Fibroblast of skin of left biceps (primary cell): Measurements from ENCODE around the gene SLC26A8.

Experiments used
- DNase-seq, 2 experiments: peaks; one replicate each; pipeline ENCODE4 v3.0.0-alpha.2; 2013; ENCODE audit warnings: low read depth in 2 of 2

Gene SLC26A8, protein sequence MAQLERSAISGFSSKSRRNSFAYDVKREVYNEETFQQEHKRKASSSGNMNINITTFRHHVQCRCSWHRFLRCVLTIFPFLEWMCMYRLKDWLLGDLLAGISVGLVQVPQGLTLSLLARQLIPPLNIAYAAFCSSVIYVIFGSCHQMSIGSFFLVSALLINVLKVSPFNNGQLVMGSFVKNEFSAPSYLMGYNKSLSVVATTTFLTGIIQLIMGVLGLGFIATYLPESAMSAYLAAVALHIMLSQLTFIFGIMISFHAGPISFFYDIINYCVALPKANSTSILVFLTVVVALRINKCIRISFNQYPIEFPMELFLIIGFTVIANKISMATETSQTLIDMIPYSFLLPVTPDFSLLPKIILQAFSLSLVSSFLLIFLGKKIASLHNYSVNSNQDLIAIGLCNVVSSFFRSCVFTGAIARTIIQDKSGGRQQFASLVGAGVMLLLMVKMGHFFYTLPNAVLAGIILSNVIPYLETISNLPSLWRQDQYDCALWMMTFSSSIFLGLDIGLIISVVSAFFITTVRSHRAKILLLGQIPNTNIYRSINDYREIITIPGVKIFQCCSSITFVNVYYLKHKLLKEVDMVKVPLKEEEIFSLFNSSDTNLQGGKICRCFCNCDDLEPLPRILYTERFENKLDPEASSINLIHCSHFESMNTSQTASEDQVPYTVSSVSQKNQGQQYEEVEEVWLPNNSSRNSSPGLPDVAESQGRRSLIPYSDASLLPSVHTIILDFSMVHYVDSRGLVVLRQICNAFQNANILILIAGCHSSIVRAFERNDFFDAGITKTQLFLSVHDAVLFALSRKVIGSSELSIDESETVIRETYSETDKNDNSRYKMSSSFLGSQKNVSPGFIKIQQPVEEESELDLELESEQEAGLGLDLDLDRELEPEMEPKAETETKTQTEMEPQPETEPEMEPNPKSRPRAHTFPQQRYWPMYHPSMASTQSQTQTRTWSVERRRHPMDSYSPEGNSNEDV

DNA sequence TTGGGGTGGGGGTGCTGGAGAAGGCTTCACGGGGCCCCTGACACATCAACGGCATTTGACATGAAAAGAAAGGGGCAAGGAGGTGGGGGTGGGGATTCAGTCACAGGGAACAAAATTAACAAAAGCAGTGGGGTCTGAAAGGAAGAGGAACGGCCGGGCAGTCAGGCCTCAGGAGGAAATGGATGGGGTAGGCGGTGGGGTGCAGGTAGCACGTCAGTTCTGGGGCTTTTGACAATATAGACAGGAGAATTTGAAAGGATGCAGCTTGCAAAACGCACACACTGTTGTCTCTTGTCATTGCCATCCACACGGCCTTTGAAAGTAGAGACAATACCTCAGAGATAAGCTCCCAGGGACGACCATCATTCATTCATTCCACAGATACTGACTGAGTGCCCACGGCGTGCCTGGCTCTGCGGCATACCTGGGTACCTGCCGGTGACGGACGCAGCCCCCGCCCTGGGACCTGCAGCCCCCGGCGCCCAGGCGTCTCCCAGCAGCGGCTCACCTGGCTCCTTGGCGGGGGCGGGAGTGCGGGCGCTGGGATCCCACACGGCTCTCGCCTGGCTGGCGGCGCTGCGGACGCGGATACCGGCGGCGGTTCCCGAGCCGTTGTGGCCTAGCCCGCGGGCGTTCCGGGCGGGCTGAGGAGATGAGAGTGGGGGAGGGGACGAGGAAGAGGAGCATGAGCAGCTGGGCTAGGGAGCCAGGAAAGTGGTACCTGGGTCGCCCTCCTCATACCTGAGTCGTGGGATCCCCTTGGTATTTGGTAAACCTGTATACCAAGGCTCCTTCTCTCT, at the start of gene SLC26A8:
Gene SLC26A8, minus strand, starts transcription at position 646 of the 800 bp plus-strand sequence. CDS start 4,934 bp downstream, outside the sequence.
- no peak for DNase-seq

DNA sequence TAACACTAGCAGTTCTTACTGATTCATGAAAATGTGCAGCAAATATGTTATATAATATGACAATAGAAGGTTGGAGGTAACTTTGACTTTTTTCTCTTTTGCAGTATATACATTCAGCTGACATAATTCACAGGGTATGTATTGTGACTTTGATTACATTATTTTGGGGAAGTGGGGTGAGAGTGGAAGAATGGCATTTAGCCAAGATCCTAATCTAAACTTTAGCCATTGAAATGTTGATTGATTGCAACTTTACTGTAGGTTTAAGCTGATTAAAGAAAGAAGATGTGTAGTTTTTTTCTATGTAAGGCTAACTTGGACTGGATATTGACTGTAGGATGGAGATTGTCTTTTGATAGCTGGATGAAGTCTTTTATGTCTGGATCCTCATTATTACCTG, 49.1 kb upstream of the SLC26A8 start:
- DNase-seq = no peak

DNA sequence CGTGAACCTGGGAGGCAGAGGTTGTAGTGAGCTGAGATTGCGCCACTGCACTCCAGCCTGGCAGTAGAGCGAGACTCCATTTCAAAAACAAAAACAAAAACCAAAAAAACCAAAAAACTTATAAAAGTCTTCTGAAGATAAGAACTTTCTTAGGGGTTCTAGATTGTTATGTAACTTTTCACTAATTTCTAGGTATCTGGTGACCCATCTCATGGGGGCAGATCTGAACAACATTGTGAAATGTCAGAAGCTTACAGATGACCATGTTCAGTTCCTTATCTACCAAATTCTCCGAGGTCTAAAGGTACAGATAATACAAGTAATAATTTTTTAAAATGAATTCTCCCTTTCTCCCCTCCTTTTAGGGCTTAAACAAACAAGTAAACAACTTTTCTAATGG, 48.2 kb upstream of the SLC26A8 start:
- DNase-seq = no peak

GRCh38 chr6:36071714-36072113, 47.3 kb upstream of the SLC26A8 start:
- no peak for DNase-seq

GRCh38 chr6:36071281-36071680, 46.8 kb upstream of the SLC26A8 start:
- no peak for DNase-seq

DNA sequence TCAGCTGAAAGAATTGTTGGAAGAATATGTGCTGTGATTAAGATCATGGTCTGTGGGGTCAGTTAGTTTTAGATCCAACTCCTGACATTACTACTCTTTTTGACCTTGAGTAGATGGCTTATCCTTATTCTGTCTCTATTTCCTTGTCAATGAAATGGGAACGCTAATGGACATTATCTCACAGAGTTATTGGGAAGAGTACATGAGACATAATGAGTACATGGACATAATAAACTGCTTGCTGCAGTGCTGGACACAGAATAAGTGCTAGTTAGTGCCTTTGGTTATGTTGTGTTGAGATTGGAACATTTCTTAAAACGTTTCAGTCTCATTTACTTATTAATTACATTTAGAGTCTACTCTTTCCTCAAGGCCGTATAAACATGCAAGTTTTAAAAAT, 45.8 kb upstream of the SLC26A8 start:
- DNase-seq = no peak

- DNase-seq = no peak
These were observed 45.1 kb upstream of the SLC26A8 start for GRCh38 chr6:36069573-36069972.

- no peak for DNase-seq
These were observed 44.1 kb upstream of the SLC26A8 start for GRCh38 chr6:36068586-36068985.

- DNase-seq = no peak
These were observed 43.6 kb upstream of the SLC26A8 start for GRCh38 chr6:36068012-36068392.

- no peak for DNase-seq
These were observed 43.1 kb upstream of the SLC26A8 start for GRCh38 chr6:36067374-36068011.

DNA sequence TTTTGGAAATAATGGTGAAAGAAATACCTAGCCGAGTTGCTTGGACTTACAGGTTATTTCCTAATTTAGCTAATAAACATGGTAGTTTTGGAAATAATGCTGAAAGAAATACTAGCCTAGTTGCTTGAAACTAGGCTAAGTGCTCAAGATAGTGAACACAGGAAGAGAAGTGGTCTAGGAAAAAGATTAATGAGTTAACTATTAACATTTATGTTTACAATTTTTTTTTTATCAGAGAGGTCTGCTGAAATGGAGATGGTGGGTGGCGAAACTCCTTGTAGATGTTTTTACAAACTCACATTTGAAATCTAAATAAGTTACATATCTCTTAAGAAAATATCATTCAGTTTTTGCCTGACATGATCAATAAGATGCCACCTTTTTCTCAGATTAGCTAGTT, 42.4 kb upstream of the SLC26A8 start:
- DNase-seq = no peak

GRCh38 chr6:36065916-36066315, 41.5 kb upstream of the SLC26A8 start:
- no peak for DNase-seq

DNA sequence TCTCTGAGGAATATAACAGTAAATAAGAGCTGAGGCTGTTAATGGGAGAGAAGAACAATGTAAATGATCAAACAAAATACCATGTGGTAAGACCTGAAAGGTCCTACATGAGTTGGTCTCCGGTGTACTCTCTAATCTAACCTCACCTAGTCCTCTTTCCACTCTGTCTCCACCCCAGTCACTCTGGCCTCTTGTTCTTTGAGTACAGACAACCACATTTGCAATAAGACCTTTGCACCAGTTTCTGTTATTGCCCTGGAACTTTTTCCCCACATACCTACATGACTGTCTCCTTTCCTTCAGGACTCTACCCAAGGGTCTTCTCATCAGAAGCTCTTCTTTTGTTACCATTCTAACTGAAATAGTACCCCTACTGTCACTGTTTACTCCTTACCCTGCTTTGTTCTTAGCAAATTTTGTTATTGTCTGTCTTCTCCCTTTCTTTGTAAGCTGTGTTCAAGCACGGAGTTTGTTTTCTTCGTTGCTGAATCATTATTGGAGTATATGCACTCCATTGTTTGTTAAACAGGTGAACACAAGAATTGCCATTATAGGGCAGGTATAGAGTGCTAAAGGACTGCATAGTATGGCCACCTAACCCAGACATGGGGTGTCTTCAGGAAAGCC, 40.4 kb upstream of the SLC26A8 start:
- DNase-seq = no peak

GRCh38 chr6:36063318-36064060, 39.0 kb upstream of the SLC26A8 start:
- DNase-seq = no peak

- no peak for DNase-seq
These were observed 37.8 kb upstream of the SLC26A8 start for GRCh38 chr6:36062247-36062646.

GRCh38 chr6:36061236-36061635, 36.8 kb upstream of the SLC26A8 start:
- no peak for DNase-seq

- DNase-seq = no peak
These were observed 31.7 kb upstream of the SLC26A8 start for GRCh38 chr6:36056178-36056577.

DNA sequence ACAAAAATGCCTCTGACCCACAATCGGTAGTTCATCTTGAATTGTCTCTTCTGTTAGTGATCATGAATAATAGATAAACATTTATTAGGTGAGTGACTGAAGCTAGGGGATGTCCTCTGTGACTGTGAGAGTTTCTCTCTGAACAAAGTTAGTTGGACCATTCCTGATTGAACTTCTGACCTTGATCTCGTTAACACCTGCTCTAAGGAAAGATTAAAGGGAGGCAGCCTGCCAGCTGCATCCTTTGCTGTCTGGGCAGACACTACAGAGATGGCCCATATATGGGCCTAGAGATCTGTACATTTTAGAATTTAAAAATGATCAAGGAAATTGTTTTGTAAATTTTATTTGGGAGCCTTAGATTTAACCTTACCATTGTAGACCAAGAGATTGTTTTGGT, 30.5 kb upstream of the SLC26A8 start:
- no peak for DNase-seq

GRCh38 chr6:36054415-36054814, 30.0 kb upstream of the SLC26A8 start:
- no peak for DNase-seq

DNA sequence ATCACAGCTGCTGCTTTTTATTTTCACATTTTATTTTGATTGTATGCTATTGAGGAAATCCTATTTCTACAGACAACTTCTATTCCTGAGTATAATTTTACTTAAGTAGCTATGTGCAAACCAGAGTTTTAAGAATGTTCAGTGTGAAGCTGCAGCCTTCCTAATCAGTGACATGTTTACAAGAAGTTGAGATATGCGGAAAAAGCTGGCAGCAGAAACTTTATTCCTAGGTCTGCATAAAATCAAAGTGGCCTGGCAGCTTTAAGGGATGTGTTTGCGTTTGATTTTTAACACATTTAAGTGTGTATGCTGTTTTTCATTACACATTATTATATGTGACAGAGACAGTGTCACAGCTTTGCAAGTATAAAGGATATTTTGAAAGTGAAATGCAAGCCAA, 29.4 kb upstream of the SLC26A8 start:
- DNase-seq = no peak
